HEK293 (cell line): ENCODE data around the gene TSPAN17.

Source experiments
- AEBP2 ChIP-seq: fragments of 450-650 bp; formaldehyde crosslinking; IDR thresholded peaks from 2 replicates; pipeline ENCODE4 v1.5.1; 2016; ENCODE audit warnings: missing biosample characterization, missing genetic modification characterization, borderline replicate concordance
- GFI1B ChIP-seq: fragments of 450-650 bp; formaldehyde crosslinking; IDR thresholded peaks from 2 replicates; pipeline ENCODE4 v1.5.1; 2016; ENCODE audit warnings: missing biosample characterization, missing genetic modification characterization
- GLI2 ChIP-seq: fragments of 450-650 bp; formaldehyde crosslinking; IDR thresholded peaks from 2 replicates; pipeline ENCODE4; 2017; ENCODE audit warnings: missing biosample characterization, missing genetic modification characterization, low read depth, borderline replicate concordance
- GLI4 ChIP-seq: fragments of 450-650 bp; formaldehyde crosslinking; IDR thresholded peaks from 2 replicates; pipeline ENCODE4 v1.5.1; 2016; ENCODE audit warnings: missing biosample characterization, missing genetic modification characterization
- HOXC10 ChIP-seq: sonication (generic); formaldehyde crosslinking; IDR thresholded peaks from 2 replicates; pipeline ENCODE4 v1.8.1; 2023; ENCODE audit warnings: mild to moderate bottlenecking, missing genetic modification reagents
- KLF8 ChIP-seq: fragments of 450-650 bp; formaldehyde crosslinking; IDR thresholded peaks from 2 replicates; pipeline ENCODE4 v1.5.1; 2016; ENCODE audit warnings: missing biosample characterization, missing genetic modification characterization
- OVOL3 ChIP-seq: fragments of 450-650 bp; formaldehyde crosslinking; IDR thresholded peaks from 2 replicates; pipeline ENCODE4 v1.5.1; 2016; ENCODE audit warnings: missing biosample characterization, missing genetic modification characterization
- PRDM10 ChIP-seq: fragments of 450-650 bp; formaldehyde crosslinking; IDR thresholded peaks from 2 replicates; pipeline ENCODE4 v1.5.1; 2016; ENCODE audit warnings: missing biosample characterization, missing genetic modification characterization
- PRDM4 ChIP-seq: fragments of 450-650 bp; formaldehyde crosslinking; IDR thresholded peaks from 2 replicates; pipeline ENCODE4 v1.5.1; 2017; ENCODE audit warnings: missing biosample characterization, missing genetic modification characterization
- ZBTB10 ChIP-seq: fragments of 450-650 bp; formaldehyde crosslinking; IDR thresholded peaks from 2 replicates; pipeline ENCODE4 v1.5.1; 2016; ENCODE audit warnings: missing biosample characterization, missing genetic modification characterization
- ZBTB44 ChIP-seq: fragments of 450-650 bp; IDR thresholded peaks from 2 replicates; pipeline ENCODE4 v1.5.1; 2018; ENCODE audit warnings: missing biosample characterization, mild to moderate bottlenecking, missing genetic modification characterization
- ZFP69B ChIP-seq: fragments of 450-650 bp; formaldehyde crosslinking; IDR thresholded peaks from 2 replicates; pipeline ENCODE4 v1.5.1; 2016; ENCODE audit warnings: missing biosample characterization, missing genetic modification characterization
- ZNF121 ChIP-seq: fragments of 450-650 bp; formaldehyde crosslinking; IDR thresholded peaks from 2 replicates; pipeline ENCODE4 v1.5.1; 2016; ENCODE audit warnings: missing biosample characterization, missing genetic modification characterization
- ZNF132 ChIP-seq: fragments of 450-650 bp; formaldehyde crosslinking; IDR thresholded peaks from 2 replicates; pipeline ENCODE4 v1.5.1; 2017; ENCODE audit warnings: missing biosample characterization, missing genetic modification characterization, borderline replicate concordance
- ZNF157 ChIP-seq: fragments of 450-650 bp; formaldehyde crosslinking; IDR thresholded peaks from 2 replicates; pipeline ENCODE4 v1.5.1; 2016; ENCODE audit warnings: missing biosample characterization, missing genetic modification characterization
- ZNF18 ChIP-seq: fragments of 450-650 bp; formaldehyde crosslinking; IDR thresholded peaks from 2 replicates; pipeline ENCODE4 v1.5.1; 2016; ENCODE audit warnings: missing biosample characterization, missing genetic modification characterization
- ZNF19 ChIP-seq: fragments of 450-650 bp; formaldehyde crosslinking; IDR thresholded peaks from 2 replicates; pipeline ENCODE4; 2016; ENCODE audit warnings: missing biosample characterization, missing genetic modification characterization, low read depth
- ZNF26 ChIP-seq: fragments of 450-650 bp; formaldehyde crosslinking; IDR thresholded peaks from 2 replicates; pipeline ENCODE4 v1.5.1; 2016; ENCODE audit warnings: missing biosample characterization, missing genetic modification characterization
- ZNF350 ChIP-seq: fragments of 450-650 bp; formaldehyde crosslinking; IDR thresholded peaks from 2 replicates; pipeline ENCODE4 v1.5.0; 2017; ENCODE audit warnings: missing biosample characterization, mild to moderate bottlenecking, missing genetic modification characterization
- ZNF521 ChIP-seq: fragments of 450-650 bp; formaldehyde crosslinking; IDR thresholded peaks from 2 replicates; pipeline ENCODE4 v1.5.1; 2017; ENCODE audit warnings: missing biosample characterization, mild to moderate bottlenecking, missing genetic modification characterization
- ZNF529 ChIP-seq: fragments of 450-650 bp; formaldehyde crosslinking; IDR thresholded peaks from 2 replicates; pipeline ENCODE4 v1.5.1; 2017; ENCODE audit warnings: missing genetic modification characterization, missing biosample characterization; ENCODE audit not compliant: insufficient replicate concordance
- ZNF777 ChIP-seq: fragments of 450-650 bp; formaldehyde crosslinking; IDR thresholded peaks from 2 replicates; pipeline ENCODE4 v1.5.1; 2017; ENCODE audit warnings: missing biosample characterization, missing genetic modification characterization, borderline replicate concordance
- ZSCAN30 ChIP-seq: fragments of 450-650 bp; IDR thresholded peaks from 2 replicates; pipeline ENCODE4 v1.5.1; 2018; ENCODE audit warnings: missing biosample characterization, mild to moderate bottlenecking, missing genetic modification characterization, moderate library complexity
- ZXDB ChIP-seq: fragments of 450-650 bp; formaldehyde crosslinking; IDR thresholded peaks from 2 replicates; pipeline ENCODE4 v1.5.1; 2016; ENCODE audit warnings: missing biosample characterization, missing genetic modification characterization

TSPAN17 gene

GRCh38 chr5:176608937-176609723 lies 38.2 kb upstream of the TSPAN17 start (continued):
- TF ChIP-seq PRDM10 (tag by site-specific recombination) (no peak), ZSCAN30 (tag by site-specific recombination) (no peak), ZNF19 (no peak), ZNF529 (no peak), HOXC10 (CRISPR knock-in tag) (no peak), ZNF18 (tag by site-specific recombination) (peak; percentile 36; the same call in 1 of the 2 replicates), ZNF157 (tag by site-specific recombination) (no peak), GFI1B (tag by site-specific recombination) (no peak), ZFP69B (tag by site-specific recombination) (no peak), ZBTB10 (tag by site-specific recombination) (0 out of 2 replicates have a peak, but pooled peaks have one; percentile 21), ZXDB (tag by site-specific recombination) (no peak), ZNF350 (tag by site-specific recombination) (no peak), KLF8 (tag by site-specific recombination) (no peak; the same call in 1 of the 2 replicates), ZNF132 (no peak), ZNF777 (tag by site-specific recombination) (no peak), ZNF521 (no peak), GLI4 (no peak), PRDM4 (tag by site-specific recombination) (no peak), OVOL3 (no peak), ZNF26 (tag by site-specific recombination) (no peak), GLI2 (tag by site-specific recombination) (no peak), ZNF121 (no peak), ZBTB44 (tag by site-specific recombination) (no peak), AEBP2 (tag by site-specific recombination) (no peak)
